Measurements from ENCODE around the gene HHATL. TPM values are rescaled to one million over a fixed set of nuclear protein-coding genes. Genes with fewer than 3 reads are reported as not detected.

Gene HHATL
- polyA plus RNA-seq, 1 experiment = not detected

GRCh38 chr3:42706721-42707619 is 4.4 kb upstream of the HHATL start:
- DNase-seq (ENCODE audit: low read depth) = no peak
- TF ChIP-seq, protein P1, sequence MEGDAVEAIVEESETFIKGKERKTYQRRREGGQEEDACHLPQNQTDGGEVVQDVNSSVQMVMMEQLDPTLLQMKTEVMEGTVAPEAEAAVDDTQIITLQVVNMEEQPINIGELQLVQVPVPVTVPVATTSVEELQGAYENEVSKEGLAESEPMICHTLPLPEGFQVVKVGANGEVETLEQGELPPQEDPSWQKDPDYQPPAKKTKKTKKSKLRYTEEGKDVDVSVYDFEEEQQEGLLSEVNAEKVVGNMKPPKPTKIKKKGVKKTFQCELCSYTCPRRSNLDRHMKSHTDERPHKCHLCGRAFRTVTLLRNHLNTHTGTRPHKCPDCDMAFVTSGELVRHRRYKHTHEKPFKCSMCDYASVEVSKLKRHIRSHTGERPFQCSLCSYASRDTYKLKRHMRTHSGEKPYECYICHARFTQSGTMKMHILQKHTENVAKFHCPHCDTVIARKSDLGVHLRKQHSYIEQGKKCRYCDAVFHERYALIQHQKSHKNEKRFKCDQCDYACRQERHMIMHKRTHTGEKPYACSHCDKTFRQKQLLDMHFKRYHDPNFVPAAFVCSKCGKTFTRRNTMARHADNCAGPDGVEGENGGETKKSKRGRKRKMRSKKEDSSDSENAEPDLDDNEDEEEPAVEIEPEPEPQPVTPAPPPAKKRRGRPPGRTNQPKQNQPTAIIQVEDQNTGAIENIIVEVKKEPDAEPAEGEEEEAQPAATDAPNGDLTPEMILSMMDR (IDR thresholded peaks at IDR 0.05; ENCODE audit: insufficient read depth, low read depth, low read length) = no peak
- Histone ChIP-seq H3K36me3 (ENCODE audit: control insufficient read depth, insufficient read depth, low read length) (no peaks in the 10 kb centered on the region), H3K27me3 (ENCODE audit: control insufficient read depth, insufficient read depth, low read length) (peaks cover 6% of the 10 kb centered on the region), H3K4me3 (ENCODE audit: low read depth, low read length) (no peak overlapping the region)
- ChIA-PET CTCF (interaction anchor here (1.2 kb wide), 1 partner anchor 16 kb away, joined by 5 read pairs; no protein-coding TSS in a partner anchor), POLR2A (no interaction called here)

DNA sequence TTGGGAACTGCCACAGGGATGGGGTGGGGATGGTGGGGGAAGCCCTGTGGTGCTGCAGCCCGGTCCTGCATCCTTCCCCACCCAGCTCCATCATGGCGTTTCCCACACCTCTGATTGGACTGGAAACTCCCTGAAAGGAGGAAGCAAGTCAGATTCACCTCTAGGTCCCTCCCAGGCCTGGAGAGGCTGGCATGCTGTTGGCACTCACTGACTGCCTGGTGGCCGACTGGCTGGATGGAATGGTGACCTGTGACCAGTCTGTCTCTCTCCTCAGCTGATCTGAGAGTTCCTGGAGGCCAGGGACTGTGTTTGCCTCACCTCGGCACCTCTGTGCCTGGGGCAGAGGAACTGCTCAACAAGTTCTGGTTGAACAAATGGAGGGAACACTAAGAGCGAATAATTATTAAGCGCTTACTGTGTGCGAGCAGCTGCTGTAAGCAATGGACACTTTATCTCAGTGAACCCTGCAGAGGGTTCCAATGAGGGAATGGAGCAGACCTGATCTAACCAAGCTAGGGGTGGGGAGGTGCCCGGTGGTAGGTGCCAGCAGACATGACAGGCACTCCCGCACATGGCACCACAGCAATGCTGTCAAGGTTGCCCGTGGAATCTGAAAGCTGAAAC is 3.5 kb upstream of the HHATL start:
- Histone ChIP-seq H3K4me3 (ENCODE audit: low read depth, low read length) (no peak overlapping the region), H3K36me3 (ENCODE audit: control insufficient read depth, insufficient read depth, low read length) (no peaks in the 10 kb centered on the region), H3K27me3 (ENCODE audit: control insufficient read depth, insufficient read depth, low read length) (peaks cover 4% of the 10 kb centered on the region; the same call in 1 of the 2 replicates)
- DNase-seq (ENCODE audit: low read depth) = no peak
- TF ChIP-seq, protein P1 (IDR thresholded peaks at IDR 0.05; ENCODE audit: insufficient read depth, low read depth, low read length) = no peak
- ChIA-PET CTCF (no interaction called here), POLR2A (no interaction called here)

- Histone ChIP-seq H3K36me3 (ENCODE audit: control insufficient read depth, insufficient read depth, low read length) (no peaks in the 10 kb centered on the region), H3K27me3 (ENCODE audit: control insufficient read depth, insufficient read depth, low read length) (peaks cover 4% of the 10 kb centered on the region; the same call in 1 of the 2 replicates), H3K4me3 (ENCODE audit: low read depth, low read length) (no peak overlapping the region)
- no peak for DNase-seq (ENCODE audit: low read depth)
- ChIA-PET POLR2A (no interaction called here), CTCF (interaction anchor here (0.6 kb wide), 1 partner anchor 14 kb away, joined by 3 read pairs; no protein-coding TSS in a partner anchor)
- TF ChIP-seq, protein P1 (IDR thresholded peaks at IDR 0.05; ENCODE audit: insufficient read depth, low read depth, low read length) = no peak
Measured at GRCh38 chr3:42705058-42705767, 2.6 kb upstream of the HHATL start.

GRCh38 chr3:42704136-42704841 is 1.7 kb upstream of the HHATL start:
- TF ChIP-seq, protein P1 (IDR thresholded peaks at IDR 0.05; ENCODE audit: insufficient read depth, low read depth, low read length) = no peak
- DNase-seq (ENCODE audit: low read depth) = no peak
- CTCF ChIA-PET = no interaction called here
- H3K4me3 ChIP-seq (ENCODE audit: low read depth, low read length) = no peak overlapping the region
- H3K36me3 ChIP-seq (ENCODE audit: control insufficient read depth, insufficient read depth, low read length) = no peaks in the 10 kb centered on the region
- POLR2A ChIA-PET = no interaction called here
- H3K27me3 ChIP-seq (ENCODE audit: control insufficient read depth, insufficient read depth, low read length) = peaks cover 2% of the 10 kb centered on the region; the same call in 1 of the 2 replicates

All from BJ (cell line).